ENCODE measurements around the gene U2AF1L4.
"Not testable (repeated sequence)": the region's sequence is repeated elsewhere in the genome, so short reads cannot be mapped to it uniquely, and the experiment has no call there.

The U2AF1L4 gene

DNA sequence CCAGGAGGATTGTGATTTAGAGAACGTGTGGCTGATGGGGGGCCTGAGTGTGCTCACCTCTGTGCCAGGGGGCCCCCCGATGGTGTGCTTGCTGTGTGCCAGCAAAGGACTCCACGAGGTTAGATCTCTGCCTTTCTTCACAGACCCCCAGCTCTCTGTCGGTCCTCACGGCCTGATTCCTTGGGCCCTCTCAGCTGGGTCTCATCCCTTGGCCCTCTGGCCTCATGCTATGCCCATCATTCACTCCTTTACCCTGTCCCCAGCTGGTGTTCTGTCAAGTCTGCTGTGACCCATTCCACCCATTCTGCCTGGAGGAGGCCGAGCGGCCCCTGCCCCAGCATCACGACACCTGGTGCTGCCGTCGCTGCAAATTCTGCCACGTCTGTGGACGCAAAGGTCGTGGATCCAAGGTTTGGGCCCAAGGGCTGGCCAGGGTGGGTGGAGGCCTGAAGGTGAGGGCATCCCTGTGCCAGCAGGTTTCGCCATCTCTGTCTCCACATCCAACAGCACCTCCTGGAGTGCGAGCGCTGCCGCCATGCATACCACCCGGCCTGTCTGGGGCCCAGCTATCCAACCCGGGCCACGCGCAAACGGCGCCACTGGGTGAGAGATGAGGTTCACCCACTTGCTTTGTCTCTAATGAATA, 19.9 kb downstream of the U2AF1L4 start:
- no peak for DNase-seq (ENCODE audit: low read depth)

DNA sequence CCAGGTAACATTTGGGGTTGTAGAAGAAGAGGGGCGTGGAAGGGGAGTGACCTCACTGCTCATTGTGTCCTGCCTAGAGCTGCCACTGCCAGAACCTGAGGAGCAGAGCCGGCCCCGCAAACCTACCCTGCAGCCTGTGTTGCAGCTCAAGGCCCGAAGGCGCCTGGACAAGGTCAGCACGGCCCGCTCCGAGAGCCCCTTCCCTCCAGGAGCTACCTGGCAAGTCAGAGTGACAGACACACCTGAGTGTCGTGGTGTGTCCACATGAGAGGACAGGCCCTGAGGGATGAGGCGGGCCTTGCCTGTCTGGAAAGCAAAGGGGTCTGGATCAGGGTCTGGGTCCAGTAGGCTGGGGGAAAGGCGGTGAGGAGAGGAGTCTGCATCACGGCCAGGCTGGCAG, 20.7 kb downstream of the U2AF1L4 start:
- no peak for DNase-seq (ENCODE audit: low read depth)

DNA sequence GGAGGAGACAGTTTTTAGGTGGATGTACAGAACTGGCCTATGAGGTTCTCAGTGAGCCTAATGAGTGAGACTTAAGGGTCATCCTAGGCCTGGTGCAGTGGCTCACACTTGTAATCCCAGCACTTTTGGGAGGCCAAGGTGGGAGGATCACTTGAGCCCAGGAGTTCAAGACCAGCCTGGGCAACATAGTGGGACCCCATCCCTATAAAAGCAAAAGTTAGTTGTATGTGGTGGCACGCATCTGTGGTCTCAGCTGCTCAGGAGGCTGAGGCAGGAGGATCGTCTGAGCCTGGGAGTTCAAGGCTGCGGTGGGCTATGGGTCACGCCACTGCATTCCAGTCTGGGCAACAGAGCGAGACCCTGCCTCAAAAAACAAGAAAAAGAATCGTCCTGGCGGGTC, 21.1 kb downstream of the U2AF1L4 start:
- DNase-seq (ENCODE audit: low read depth), result not testable (repeated sequence)

DNA sequence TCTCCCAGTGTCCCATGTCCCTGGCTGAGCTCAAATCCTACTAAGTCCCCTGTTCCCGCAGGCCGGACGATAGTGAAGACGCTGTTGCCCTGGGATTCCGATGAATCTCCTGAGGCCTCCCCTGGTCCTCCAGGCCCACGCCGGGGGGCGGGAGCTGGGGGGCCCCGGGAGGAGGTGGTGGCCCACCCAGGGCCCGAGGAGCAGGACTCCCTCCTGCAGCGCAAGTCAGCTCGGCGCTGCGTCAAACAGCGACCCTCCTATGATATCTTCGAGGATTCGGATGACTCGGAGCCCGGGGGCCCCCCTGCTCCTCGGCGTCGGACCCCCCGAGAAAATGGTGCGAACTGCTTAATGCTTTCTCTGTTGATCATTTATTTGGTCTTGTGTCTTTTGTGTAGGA, 21.5 kb downstream of the U2AF1L4 start:
- no peak for DNase-seq (ENCODE audit: low read depth)

DNA sequence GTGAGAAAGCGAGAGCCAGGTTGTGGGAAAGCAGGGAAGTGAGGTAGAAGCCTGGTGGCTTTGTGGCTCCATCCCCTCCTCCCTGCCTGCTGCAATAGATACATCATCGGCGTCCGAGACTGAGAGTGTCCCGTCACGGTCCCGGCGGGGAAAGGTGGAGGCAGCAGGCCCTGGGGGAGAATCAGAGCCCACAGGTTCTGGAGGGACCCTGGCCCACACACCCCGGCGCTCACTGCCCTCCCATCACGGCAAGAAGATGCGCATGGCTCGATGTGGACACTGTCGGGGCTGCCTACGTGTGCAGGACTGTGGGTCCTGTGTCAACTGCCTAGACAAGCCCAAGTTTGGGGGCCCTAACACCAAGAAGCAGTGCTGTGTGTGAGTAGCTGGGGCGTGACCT, 22.3 kb downstream of the U2AF1L4 start:
- DNase-seq (ENCODE audit: low read depth), result no peak

DNA sequence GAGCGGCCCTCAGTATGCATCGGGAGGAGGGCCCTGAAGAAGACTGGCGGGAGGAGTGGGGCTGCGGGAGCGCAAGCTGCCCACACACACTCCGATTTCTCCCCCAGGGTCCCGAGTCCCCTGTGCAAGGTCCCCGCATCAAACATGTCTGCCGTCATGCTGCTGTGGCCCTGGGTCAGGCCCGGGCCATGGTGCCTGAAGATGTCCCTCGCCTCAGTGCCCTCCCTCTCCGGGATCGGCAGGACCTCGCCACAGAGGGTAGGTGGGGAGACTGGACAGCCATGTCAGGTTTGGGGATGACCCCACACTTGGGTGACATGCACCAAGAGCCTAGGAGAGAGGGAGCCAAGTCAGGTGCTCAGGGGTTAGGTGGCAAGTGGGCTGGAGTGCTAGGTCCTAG, 22.8 kb downstream of the U2AF1L4 start:
- no peak for DNase-seq (ENCODE audit: low read depth)

DNA sequence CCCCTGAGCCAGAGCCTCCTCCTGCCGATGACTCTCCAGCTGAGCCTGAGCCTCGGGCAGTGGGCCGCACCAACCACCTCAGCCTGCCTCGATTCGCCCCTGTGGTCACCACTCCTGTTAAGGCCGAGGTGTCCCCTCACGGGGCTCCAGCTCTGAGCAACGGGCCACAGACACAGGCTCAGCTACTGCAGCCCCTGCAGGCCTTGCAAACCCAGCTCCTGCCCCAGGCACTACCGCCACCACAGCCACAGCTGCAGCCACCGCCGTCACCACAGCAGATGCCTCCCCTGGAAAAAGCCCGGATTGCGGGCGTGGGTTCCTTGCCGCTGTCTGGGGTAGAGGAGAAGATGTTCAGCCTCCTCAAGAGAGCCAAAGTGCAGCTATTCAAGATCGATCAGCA, 23.8 kb downstream of the U2AF1L4 start:
- no peak for DNase-seq (ENCODE audit: low read depth)

DNA sequence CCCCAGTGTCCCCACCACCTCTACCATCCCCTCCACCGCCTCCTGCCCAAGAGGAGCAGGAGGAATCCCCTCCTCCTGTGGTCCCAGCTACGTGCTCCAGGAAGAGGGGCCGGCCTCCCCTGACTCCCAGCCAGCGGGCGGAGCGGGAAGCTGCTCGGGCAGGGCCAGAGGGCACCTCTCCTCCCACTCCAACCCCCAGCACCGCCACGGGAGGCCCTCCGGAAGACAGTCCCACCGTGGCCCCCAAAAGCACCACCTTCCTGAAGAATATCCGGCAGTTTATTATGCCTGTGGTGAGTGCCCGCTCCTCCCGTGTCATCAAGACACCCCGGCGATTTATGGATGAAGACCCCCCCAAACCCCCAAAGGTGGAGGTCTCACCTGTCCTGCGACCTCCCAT, 24.6 kb downstream of the U2AF1L4 start:
- DNase-seq (ENCODE audit: low read depth), result no peak

DNA sequence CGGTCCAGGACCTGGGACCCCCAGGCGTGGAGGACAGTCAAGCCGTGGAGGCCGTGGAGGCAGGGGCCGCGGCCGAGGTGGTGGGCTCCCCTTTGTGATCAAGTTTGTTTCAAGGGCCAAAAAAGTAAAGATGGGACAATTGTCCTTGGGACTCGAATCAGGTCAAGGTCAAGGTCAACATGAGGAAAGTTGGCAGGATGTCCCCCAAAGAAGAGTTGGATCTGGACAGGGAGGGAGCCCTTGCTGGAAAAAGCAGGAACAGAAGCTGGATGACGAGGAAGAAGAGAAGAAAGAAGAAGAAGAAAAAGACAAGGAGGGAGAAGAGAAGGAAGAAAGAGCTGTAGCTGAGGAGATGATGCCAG, 25.1 kb downstream of the U2AF1L4 start:
- DNase-seq (ENCODE audit: low read depth), result no peak

DNA sequence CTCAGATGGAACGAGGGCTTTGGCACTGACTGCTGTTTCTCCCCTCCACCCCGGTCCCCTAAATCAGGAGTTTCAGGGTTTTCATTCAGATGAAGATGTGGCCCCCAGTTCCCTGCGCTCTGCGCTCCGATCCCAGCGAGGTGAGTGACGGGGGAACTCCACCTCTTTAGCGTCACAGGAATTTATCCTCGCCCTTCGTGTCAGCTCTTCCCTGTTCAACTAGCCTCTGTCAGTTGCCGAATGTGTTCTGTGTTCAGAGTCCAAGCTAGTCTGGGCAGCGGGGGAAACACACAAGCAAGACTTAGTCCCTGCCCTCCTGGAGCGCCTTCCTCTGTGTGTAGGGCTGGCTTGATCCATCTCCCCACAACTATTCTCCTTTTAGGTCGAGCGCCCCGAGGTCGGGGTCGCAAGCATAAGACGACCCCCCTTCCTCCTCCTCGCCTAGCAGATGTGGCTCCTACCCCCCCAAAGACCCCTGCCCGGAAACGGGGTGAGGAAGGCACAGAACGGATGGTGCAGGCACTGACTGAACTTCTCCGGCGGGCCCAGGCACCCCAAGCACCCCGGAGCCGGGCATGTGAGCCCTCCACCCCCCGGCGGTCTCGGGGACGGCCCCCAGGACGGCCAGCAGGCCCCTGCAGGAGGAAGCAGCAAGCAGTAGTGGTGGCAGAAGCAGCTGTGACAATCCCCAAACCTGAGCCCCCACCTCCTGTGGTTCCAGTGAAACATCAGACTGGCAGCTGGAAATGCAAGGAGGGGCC, 25.6 kb downstream of the U2AF1L4 start:
- no peak for DNase-seq (ENCODE audit: low read depth)

DNA sequence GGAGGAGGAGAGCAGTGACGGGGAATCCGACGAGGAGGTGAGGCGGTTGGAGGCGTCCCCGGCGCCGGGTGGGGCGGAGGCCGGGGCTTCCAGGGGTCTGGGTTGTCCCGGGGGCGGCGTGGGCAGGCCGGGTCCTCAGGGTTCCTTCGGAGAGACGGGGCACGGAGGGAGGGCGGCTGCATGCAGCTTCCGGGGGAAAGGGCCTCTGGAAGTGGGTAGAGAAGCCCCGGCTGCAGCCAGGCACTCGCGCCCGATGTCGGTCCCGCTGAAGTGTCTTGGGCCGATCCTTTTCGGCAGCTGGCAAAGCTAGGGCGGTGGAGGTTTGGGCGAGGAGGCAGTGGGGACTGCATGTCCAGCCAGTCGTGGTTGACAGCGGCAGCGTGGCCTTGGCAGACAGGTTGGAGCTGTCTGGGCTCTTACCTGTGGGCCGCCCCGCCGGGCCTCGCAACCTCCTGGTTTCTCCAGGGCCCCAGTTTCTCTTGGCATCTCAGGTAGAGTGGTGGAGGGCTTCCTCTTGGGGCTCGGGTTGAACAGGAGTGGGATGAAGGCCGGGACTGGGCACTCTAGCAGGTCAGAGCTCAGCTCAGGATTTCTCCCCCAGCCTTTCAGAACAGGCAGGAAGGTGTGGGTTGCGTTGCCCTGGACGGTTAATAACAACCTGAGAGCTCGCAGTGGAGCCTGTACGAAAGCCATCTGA, 26.7 kb downstream of the U2AF1L4 start:
- no peak for DNase-seq (ENCODE audit: low read depth)

DNA sequence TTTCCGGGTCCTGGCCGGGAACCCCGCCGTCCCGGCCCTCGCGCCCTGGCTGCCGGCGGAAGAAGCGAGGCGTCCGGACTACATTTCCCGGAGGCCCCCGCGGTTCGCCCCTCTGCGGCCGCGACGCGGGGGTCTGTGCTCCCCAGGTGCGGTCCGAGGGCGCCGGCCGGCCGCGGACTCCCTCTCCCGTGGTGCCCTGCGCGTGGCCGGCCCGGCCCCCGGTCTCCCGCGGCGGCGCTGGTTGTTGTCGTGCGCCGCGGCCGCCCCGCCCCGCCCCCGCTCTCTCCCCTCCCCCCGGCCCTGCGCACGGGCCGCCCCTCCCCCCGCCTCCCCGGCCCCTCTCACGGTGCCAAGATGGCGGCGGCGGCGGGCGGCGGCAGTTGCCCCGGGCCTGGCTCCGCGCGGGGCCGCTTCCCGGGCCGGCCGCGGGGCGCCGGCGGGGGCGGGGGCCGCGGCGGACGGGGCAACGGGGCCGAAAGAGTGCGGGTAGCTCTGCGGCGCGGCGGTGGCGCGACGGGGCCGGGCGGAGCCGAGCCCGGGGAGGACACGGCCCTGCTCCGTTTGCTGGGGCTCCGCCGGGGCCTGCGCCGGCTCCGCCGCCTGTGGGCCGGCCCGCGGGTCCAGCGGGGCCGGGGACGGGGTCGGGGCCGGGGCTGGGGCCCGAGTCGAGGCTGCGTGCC, 27.4 kb downstream of the U2AF1L4 start, which contains the start of gene KMT2B:
KMT2B (plus strand) TSS at position 339 of the 680 bp plus-strand sequence; CDS start at position 355, 16 bp downstream.
- peak; percentile 81 for DNase-seq (ENCODE audit: low read depth)

DNA sequence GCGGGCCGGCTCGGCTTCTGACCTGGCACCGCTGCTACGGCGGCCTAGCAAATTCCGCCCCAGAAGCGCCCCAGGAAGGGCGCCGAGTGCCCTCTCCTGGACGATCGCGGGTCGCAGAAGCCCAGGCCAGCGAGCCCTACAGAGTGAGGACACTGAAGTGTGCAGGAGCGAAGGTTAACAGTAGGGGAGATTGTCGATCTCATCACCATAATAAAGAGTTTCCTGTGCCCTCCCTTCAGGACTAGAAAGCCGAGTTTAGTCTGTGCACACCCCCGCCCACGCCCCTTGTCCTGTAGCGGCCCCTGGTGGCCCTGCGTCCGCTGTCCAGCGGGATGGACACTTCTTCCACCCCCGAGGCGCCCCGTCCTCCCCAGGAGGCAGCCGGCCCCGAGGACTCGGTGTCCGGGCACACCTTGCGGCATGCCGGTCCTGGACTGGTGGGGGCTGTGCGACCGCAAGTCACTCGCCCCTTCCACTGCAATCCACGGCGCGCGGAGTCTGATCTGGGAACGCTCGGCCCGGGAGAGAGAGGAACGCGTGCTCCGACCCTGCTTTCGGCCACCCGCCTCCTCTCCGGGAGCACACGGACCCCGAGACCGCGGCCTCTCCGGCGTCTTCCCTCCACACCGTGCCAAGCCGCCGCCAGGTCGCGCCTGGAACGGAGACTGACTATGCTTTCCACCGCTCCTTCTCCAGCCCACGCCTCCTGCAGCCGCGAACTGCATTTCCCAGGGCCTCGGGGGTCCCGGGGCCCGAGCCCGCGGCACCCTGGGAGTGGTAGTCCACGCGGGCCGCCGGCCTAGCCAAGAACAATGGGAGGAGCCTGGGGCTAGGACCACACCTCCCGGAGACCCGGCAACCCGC, 28.2 kb downstream of the U2AF1L4 start:
- peak; percentile 57 for DNase-seq (ENCODE audit: low read depth)

DNA sequence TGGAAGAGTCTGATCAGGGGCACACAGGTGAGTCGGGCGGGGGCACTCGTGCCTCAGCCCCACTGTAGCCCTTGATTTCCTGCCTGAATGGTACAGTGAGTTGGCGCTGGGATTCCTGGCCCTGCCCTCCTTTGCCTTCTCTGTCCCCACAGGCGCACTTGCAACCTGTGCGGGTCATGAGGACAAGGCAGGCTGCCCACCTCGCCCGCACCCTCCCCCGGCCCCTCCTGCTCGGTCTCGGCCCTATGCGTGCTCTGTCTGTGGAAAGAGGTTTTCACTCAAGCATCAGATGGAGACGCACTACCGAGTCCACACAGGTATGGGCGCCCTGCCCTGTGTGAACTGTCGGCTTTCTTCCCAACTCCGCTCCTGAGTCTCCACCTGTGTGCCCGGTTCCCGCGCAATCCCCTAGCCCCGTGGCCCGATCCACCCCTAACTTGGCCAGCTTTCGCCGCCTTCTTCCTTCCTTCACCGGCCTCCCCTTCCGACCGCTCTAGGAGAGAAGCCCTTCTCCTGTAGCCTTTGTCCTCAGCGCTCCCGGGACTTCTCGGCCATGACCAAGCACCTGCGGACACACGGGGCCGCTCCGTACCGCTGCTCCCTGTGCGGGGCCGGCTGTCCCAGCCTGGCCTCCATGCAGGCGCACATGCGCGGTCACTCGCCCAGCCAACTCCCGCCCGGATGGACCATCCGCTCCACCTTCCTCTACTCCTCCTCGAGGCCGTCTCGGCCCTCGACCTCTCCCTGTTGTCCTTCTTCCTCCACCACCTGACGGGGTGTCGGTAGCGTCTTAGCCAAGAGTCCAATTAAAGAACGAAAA, 29.0 kb downstream of the U2AF1L4 start:
- DNase-seq (ENCODE audit: low read depth), result no peak

DNA sequence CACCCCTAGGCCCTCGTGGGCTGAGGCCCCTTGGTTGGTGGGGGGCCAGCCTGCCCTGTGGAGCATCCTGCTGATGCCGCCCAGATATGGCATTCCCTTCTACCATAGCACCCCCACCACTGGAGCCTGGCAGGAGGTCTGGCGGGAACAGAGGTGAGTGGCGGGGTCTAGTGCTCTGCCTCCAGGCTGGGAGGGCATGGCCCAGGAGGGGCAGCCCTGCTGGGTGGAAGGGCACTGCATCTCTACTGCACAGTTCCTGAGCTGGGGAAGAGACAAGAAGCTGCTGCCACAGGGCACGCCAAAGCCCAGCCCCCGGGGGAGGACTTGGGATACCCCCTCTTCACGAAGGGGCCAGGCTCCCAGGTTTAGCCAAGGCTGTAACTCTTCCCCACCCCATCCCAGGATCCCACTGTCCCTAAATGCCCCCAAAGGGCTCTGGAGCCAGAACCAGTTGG, 29.8 kb downstream of the U2AF1L4 start:
- no peak for DNase-seq (ENCODE audit: low read depth)

DNA sequence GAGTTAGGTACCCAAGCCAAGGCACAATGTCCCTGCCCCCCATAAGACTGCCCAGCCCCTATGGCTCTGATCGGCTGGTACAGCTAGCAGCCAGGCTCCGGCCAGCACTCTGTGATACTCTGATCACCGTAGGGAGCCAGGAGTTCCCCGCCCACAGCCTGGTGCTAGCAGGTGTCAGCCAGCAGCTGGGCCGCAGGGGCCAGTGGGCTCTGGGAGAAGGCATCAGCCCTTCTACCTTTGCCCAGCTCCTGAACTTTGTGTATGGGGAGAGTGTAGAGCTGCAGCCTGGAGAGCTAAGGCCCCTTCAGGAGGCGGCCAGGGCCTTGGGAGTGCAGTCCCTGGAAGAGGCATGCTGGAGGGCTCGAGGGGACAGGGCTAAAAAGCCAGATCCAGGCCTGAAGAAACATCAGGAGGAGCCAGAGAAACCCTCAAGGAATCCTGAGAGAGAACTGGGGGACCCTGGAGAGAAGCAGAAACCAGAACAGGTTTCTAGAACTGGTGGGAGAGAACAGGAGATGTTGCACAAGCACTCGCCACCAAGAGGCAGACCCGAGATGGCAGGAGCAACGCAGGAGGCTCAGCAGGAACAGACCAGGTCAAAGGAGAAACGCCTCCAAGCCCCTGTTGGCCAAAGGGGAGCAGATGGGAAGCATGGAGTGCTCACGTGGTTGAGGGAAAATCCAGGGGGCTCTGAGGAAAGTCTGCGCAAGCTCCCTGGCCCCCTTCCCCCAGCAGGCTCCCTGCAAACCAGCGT, 30.4 kb downstream of the U2AF1L4 start:
- DNase-seq (ENCODE audit: low read depth), result no peak

DNA sequence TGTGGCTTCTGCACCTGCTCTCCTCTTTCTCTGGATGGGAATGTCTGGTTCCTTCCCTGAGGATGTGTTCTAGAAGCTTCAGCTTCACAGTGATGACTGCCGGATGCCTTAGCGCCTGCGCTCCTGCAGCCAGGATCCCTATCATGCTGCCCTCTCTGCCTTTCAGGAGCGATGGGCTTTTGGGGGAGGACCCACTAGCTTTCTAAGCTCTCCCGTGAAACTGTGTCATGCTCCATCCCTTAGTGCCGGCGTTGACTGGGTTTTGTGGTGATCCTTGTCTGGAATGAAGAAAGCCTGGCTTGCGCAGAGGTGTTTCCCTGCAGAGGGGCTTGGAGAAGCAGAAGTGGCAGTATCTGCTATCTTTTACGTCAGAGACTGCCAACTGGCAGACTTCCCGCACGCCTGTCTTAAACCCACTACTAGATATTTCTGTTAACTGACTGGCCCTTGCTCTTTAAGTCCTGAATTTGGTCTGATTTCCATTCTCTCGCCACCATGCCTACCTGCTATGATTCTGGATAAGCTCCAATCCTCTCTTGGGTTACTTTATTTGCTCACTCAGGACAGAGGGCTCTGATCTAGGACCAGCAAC, 31.2 kb downstream of the U2AF1L4 start:
- DNase-seq (ENCODE audit: low read depth), result no peak

DNA sequence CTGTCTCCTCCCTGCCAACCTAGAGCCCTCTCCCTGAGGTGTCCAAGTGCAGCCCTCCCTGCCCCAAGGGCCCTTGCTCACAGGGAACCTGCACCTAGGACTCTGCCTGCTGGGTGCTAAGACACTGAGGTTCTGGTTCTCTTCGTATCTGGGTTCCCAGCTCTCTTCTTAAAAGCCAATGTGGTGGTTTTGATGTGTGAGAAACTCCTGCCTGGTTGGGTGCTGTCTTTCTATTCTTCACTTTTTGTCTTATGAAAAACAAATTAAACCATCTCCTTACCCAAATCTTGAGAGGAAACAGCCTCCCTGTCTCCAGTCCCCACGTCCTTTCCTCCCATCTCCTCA, 31.7 kb downstream of the U2AF1L4 start:
- DNase-seq (ENCODE audit: low read depth), result no peak

Measured in stimulated activated CD8-positive, alpha-beta memory T cell treated with anti-CD3 and anti-CD28 coated beads, Interleukin-15, amount 100 ng/mL, for 24 hours (primary cell).